KG1 (cell line): ENCODE data around the gene GPC3.

Source experiments
- DNase-seq: peaks from one replicate; lab custom pipeline; 2025; lab: John Stamatoyannopoulos, UW

Gene GPC3

GRCh38 chrX:133513123-133513522, 472.3 kb downstream of the GPC3 start:
- no peak for DNase-seq

- DNase-seq = no peak
These were observed 474.4 kb downstream of the GPC3 start for GRCh38 chrX:133511041-133511440.

DNA sequence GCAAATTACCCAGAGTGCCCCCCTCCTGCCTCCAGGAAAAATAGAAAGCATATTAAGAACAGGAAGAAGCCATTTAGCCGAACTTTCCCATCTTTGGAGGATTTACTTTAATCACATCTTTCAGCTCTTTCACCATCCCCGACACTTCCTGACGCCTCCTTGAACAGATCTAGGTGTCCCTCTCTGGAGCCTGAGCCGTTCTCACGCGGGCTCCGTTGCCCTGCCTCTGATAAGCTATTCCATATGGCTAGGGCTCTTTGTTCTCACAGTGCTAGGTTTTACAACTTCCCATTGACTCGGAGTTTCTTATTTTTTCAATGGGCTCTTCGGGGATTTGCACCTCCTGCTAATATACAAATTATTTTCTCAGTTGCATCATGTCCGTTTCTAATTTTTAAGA, 488.0 kb downstream of the GPC3 start:
- no peak for DNase-seq

GRCh38 chrX:133495464-133496391, 489.7 kb downstream of the GPC3 start:
- no peak for DNase-seq

- no peak for DNase-seq
These were observed 492.0 kb downstream of the GPC3 start for GRCh38 chrX:133493366-133493765.

- no peak for DNase-seq
These were observed 494.4 kb downstream of the GPC3 start for GRCh38 chrX:133490955-133491354.
